ENCODE data around the gene MAP3K7. TPM values are rescaled to one million over a fixed set of nuclear protein-coding genes. Genes with fewer than 3 reads are reported as not detected.

Gene MAP3K7
- total RNA-seq, 1 donor from 2014 or later: 91.9 TPM

- no peaks in the 10 kb centered on the region for H3K9me3 Mint-ChIP-seq
- no peak overlapping the region for H3K4me2 ChIP-seq
- H3K4me3 ChIP-seq: no peak overlapping the region
- no peaks in the 10 kb centered on the region for H3K27me3 ChIP-seq
- H3K9ac ChIP-seq: peak overlapping the region; percentile 24
- H3K36me3 Mint-ChIP-seq: peaks cover 2% of the 10 kb centered on the region
- DNase-seq (ENCODE audit: low spot score): no peak
- H2AFZ ChIP-seq (replicated peaks): no peak overlapping the region
- TF ChIP-seq EZH2phosphoT487 (IDR thresholded peaks at IDR 0.05) (no peak), CTCF (IDR thresholded peaks at IDR 0.05) (no peak), EZH2 (IDR thresholded peaks at IDR 0.05) (no peak)
- H3K27ac Mint-ChIP-seq: no peak overlapping the region
- peaks cover 11% of the 10 kb centered on the region for H3K36me3 ChIP-seq
- peaks cover 15% of the 10 kb centered on the region for H3F3A ChIP-seq (ENCODE audit: low read depth)
- H3K4me1 Mint-ChIP-seq: peaks cover 5% of the 10 kb centered on the region
- H3K27ac ChIP-seq: no peak overlapping the region
- no peaks in the 10 kb centered on the region for H3K27me3 Mint-ChIP-seq (ENCODE audit: insufficient read depth, low read depth)
- H4K20me1 ChIP-seq (ENCODE audit: low read depth): no peaks in the 10 kb centered on the region
- H3K9me3 ChIP-seq (ENCODE audit: low read depth): no peaks in the 10 kb centered on the region
- H3K79me2 ChIP-seq (ENCODE audit: low read depth): no peaks in the 10 kb centered on the region
- peaks cover 5% of the 10 kb centered on the region for H3K4me1 ChIP-seq
- no peak overlapping the region for H3K4me3 Mint-ChIP-seq
These were observed 56.0 kb downstream of the MAP3K7 start for GRCh38 chr6:90530882-90531281.

- peaks cover 4% of the 10 kb centered on the region for H3K4me1 Mint-ChIP-seq
- H3K36me3 Mint-ChIP-seq: peaks cover 8% of the 10 kb centered on the region
- TF ChIP-seq CTCF (IDR thresholded peaks at IDR 0.05): no peak
- TF ChIP-seq EZH2phosphoT487 (IDR thresholded peaks at IDR 0.05): no peak
- TF ChIP-seq EZH2 (IDR thresholded peaks at IDR 0.05): no peak
- H4K20me1 ChIP-seq (ENCODE audit: low read depth): no peaks in the 10 kb centered on the region
- peaks cover 24% of the 10 kb centered on the region for H3F3A ChIP-seq (ENCODE audit: low read depth)
- no peak overlapping the region for H2AFZ ChIP-seq (replicated peaks)
- H3K4me1 ChIP-seq: no peaks in the 10 kb centered on the region
- peaks cover 15% of the 10 kb centered on the region for H3K36me3 ChIP-seq
- H3K27me3 Mint-ChIP-seq (ENCODE audit: insufficient read depth, low read depth): no peaks in the 10 kb centered on the region
- H3K27ac Mint-ChIP-seq: no peak overlapping the region
- no peaks in the 10 kb centered on the region for H3K9me3 ChIP-seq (ENCODE audit: low read depth)
- no peaks in the 10 kb centered on the region for H3K27me3 ChIP-seq
- DNase-seq (ENCODE audit: low spot score): no peak
- no peak overlapping the region for H3K4me3 Mint-ChIP-seq
- no peak overlapping the region for H3K27ac ChIP-seq
- no peaks in the 10 kb centered on the region for H3K9me3 Mint-ChIP-seq
- H3K79me2 ChIP-seq (ENCODE audit: low read depth): no peaks in the 10 kb centered on the region
- no peak overlapping the region for H3K4me2 ChIP-seq
- no peak overlapping the region for H3K4me3 ChIP-seq
- no peak overlapping the region for H3K9ac ChIP-seq
These were observed 61.5 kb downstream of the MAP3K7 start for GRCh38 chr6:90525421-90525820.

- no peak overlapping the region for H3K27ac Mint-ChIP-seq
These were observed 63.0 kb downstream of the MAP3K7 start for GRCh38 chr6:90523779-90524310.

More at GRCh38 chr6:90523779-90524310, 63.0 kb downstream of the MAP3K7 start:
- Mint-ChIP-seq H3K4me3 (no peak overlapping the region), H3K27me3 (ENCODE audit: insufficient read depth, low read depth) (no peaks in the 10 kb centered on the region), H3K9me3 (no peaks in the 10 kb centered on the region), H3K4me1 (peaks cover 4% of the 10 kb centered on the region), H3K36me3 (peaks cover 9% of the 10 kb centered on the region)
- Histone ChIP-seq H3K4me2 (no peak overlapping the region), H3F3A (ENCODE audit: low read depth) (peaks cover 17% of the 10 kb centered on the region), H3K27ac (peak overlapping the region; percentile 66), H3K4me3 (no peak overlapping the region), H3K9me3 (ENCODE audit: low read depth) (no peaks in the 10 kb centered on the region), H4K20me1 (ENCODE audit: low read depth) (no peaks in the 10 kb centered on the region), H3K27me3 (no peaks in the 10 kb centered on the region), H3K36me3 (peaks cover 12% of the 10 kb centered on the region), H3K4me1 (no peaks in the 10 kb centered on the region), H3K9ac (peak overlapping the region; percentile 41), H2AFZ (replicated peaks) (no peak overlapping the region), H3K79me2 (ENCODE audit: low read depth) (no peaks in the 10 kb centered on the region)
- TF ChIP-seq EZH2 (IDR thresholded peaks at IDR 0.05) (no peak), CTCF (IDR thresholded peaks at IDR 0.05) (no peak), EZH2phosphoT487 (IDR thresholded peaks at IDR 0.05) (no peak)
- DNase-seq (ENCODE audit: low spot score): no peak

Measured in neural progenitor cell (in vitro differentiated cells).